GM12874 (cell line): ENCODE results near the gene PNRC2.
A peak's percentile ranks its signal among the peaks of the same experiment; 100 is the strongest.

Experiments used
- CTCF ChIP-seq: IDR thresholded peaks from 2 replicates; pipeline ENCODE4 v1.5.1; 2011; ENCODE audit warnings: low read depth, mild to moderate bottlenecking, control low read depth, low read length, moderate library complexity; ENCODE audit not compliant: insufficient read depth

Gene PNRC2

GRCh38 chr1:23967871-23968270, 8.2 kb downstream of the PNRC2 start:
- TF ChIP-seq CTCF, result no peak

- no peak for TF ChIP-seq CTCF
These were observed 17.7 kb downstream of the PNRC2 start for GRCh38 chr1:23977187-23977853.

GRCh38 chr1:23977854-23978191, 18.2 kb downstream of the PNRC2 start:
- no peak for TF ChIP-seq CTCF

- no peak for TF ChIP-seq CTCF
These were observed 19.2 kb downstream of the PNRC2 start for GRCh38 chr1:23978805-23979204.

GRCh38 chr1:23979387-23979880, 19.8 kb downstream of the PNRC2 start:
- TF ChIP-seq CTCF, result no peak

GRCh38 chr1:23979881-23980727, 20.5 kb downstream of the PNRC2 start, which contains the start of gene SRSF10:
Gene SRSF10 (minus strand): TSS chr1:23980327. CDS start chr1:23980255, 72 bp downstream.
- TF ChIP-seq CTCF, result peak; percentile 28; the same call in 1 of the 2 replicates

GRCh38 chr1:23980728-23981070, 21.1 kb downstream of the PNRC2 start:
- no peak for TF ChIP-seq CTCF
